Measurements from ENCODE around the gene OR10G2.

Gene OR10G2

GRCh38 chr14:21634840-21635239 lies at the start of gene OR10G2:
Gene OR10G2 (minus strand): TSS chr14:21634940. CDS start chr14:21634842, 98 bp downstream.
- H3K27me3 ChIP-seq (ENCODE audit: control insufficient read depth, insufficient read depth, low read length) = no peaks in the 10 kb centered on the region
- H3K9me3 ChIP-seq (ENCODE audit: control insufficient read depth, insufficient read depth, low read length) = no peaks in the 10 kb centered on the region
- H3K4me3 ChIP-seq (ENCODE audit: low read depth, low read length) = no peak within 1 kb of the TSS
- H3K4me1 ChIP-seq (ENCODE audit: control insufficient read depth, insufficient read depth, low read length) = no peaks in the 10 kb centered on the region
- no peak within 1 kb of the TSS for H3K9ac ChIP-seq (ENCODE audit: low read depth, low read length)
- H3K36me3 ChIP-seq (ENCODE audit: control insufficient read depth, insufficient read depth, low read length) = no peaks in the 10 kb centered on the region

DNA sequence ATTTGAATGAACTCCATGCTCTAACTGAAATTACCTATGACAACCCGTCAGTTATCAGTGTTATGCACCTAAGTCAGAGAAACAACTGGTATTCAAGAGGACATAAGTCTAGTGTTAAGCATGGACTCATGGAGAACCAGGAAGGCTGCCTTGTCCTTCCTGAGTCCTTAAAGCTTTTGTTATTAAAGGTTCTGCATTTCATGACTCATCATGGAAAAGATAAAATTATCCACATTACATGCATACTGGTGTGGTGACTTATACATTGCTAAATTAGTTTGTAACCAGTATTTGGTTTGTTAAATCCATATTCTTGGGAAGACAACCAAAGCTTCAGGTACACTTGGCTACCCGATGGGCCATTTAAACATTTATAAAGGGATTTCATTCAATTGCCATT lies 45.3 kb upstream of the OR10G2 start:
- no peaks in the 10 kb centered on the region for H3K9me3 ChIP-seq (ENCODE audit: control insufficient read depth, insufficient read depth, low read length)
- no peak overlapping the region for H3K4me3 ChIP-seq (ENCODE audit: low read depth, low read length)
- no peaks in the 10 kb centered on the region for H3K4me1 ChIP-seq (ENCODE audit: control insufficient read depth, insufficient read depth, low read length)
- H3K36me3 ChIP-seq (ENCODE audit: control insufficient read depth, insufficient read depth, low read length) = no peaks in the 10 kb centered on the region
- H3K9ac ChIP-seq (ENCODE audit: low read depth, low read length) = no peak overlapping the region
- no peaks in the 10 kb centered on the region for H3K27me3 ChIP-seq (ENCODE audit: control insufficient read depth, insufficient read depth, low read length)

DNA sequence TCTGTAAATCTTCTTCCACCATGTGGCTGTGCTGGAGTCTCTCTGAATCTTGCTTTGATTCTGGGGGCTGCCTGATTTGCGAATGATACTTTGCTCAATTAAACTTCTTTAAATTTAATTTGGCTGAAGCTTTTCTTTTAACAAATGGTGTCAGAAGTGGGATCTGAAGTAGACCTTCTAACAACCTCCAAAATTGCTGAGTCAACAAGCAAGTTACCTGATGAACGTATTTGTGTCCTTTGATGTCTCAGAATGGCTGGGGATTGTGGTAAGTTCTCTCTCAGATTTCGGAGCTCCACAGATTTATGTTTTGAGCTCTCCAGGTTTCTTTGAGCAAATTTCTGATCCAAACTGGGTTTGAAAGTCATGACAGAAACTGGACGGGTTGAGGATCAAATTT lies 40.8 kb upstream of the OR10G2 start:
- no peaks in the 10 kb centered on the region for H3K9me3 ChIP-seq (ENCODE audit: control insufficient read depth, insufficient read depth, low read length)
- H3K4me3 ChIP-seq (ENCODE audit: low read depth, low read length) = no peak overlapping the region
- H3K4me1 ChIP-seq (ENCODE audit: control insufficient read depth, insufficient read depth, low read length) = no peaks in the 10 kb centered on the region
- no peak overlapping the region for H3K9ac ChIP-seq (ENCODE audit: low read depth, low read length)
- no peaks in the 10 kb centered on the region for H3K36me3 ChIP-seq (ENCODE audit: control insufficient read depth, insufficient read depth, low read length)
- H3K27me3 ChIP-seq (ENCODE audit: control insufficient read depth, insufficient read depth, low read length) = no peaks in the 10 kb centered on the region

- Histone ChIP-seq H3K4me1 (ENCODE audit: control insufficient read depth, insufficient read depth, low read length) (no peaks in the 10 kb centered on the region), H3K4me3 (ENCODE audit: low read depth, low read length) (no peak within 1 kb of the TSS)
Observed at GRCh38 chr14:21673718-21674117, 39.0 kb upstream of the OR10G2 start, which contains the start of gene OR4E1. Gene OR4E1 (minus strand): TSS chr14:21673818. CDS start chr14:21670935, 2,883 bp downstream.

DNA sequence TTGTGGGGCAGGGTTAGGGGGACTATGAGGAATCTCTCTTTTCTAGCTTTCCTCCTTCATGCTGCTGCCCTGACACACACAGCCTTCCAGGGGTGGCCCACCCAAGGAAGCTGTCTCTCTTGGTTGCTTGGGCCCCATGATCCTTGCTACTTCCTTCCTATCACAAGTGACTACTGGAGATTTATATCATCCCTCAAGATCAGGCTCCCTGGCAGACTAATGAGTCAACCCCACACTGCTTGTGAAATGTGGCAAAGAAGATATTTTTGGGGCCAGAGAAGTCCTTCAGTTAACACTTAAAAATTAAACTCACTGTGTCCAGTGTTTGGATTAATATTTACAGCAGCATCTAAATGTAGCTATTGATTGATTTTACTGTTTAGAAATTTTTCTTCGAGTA lies 37.4 kb upstream of the OR10G2 start:
- Histone ChIP-seq H3K9me3 (ENCODE audit: control insufficient read depth, insufficient read depth, low read length) (no peaks in the 10 kb centered on the region), H3K4me1 (ENCODE audit: control insufficient read depth, insufficient read depth, low read length) (no peaks in the 10 kb centered on the region), H3K4me3 (ENCODE audit: low read depth, low read length) (no peak overlapping the region), H3K9ac (ENCODE audit: low read depth, low read length) (no peak overlapping the region), H3K27me3 (ENCODE audit: control insufficient read depth, insufficient read depth, low read length) (no peaks in the 10 kb centered on the region), H3K36me3 (ENCODE audit: control insufficient read depth, insufficient read depth, low read length) (no peaks in the 10 kb centered on the region)

More at GRCh38 chr14:21673718-21674117, 39.0 kb upstream of the OR10G2 start, which contains the start of gene OR4E1:
- H3K9ac ChIP-seq (ENCODE audit: low read depth, low read length) = no peak within 1 kb of the TSS
- no peaks in the 10 kb centered on the region for H3K27me3 ChIP-seq (ENCODE audit: control insufficient read depth, insufficient read depth, low read length)
- no peaks in the 10 kb centered on the region for H3K36me3 ChIP-seq (ENCODE audit: control insufficient read depth, insufficient read depth, low read length)
- H3K9me3 ChIP-seq (ENCODE audit: control insufficient read depth, insufficient read depth, low read length) = no peaks in the 10 kb centered on the region

DNA sequence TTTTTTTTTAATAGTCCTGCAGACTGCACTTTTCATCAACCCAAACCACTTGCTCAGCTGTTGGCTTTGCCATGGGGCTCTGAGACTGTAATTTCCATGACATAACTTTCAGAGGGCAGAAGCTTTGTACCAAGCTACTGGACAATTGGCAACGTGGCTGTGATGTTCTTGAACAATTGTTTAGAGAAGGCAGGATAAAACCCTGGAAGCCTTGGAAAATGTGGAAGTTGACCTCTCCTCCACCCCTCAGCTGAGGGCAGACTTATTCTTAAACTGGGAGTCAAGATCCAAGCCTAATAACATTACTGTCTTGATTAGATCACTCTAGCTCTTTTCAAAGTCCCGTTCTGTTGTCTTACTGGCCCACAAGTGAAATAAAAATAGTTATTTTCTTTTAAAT lies 36.6 kb upstream of the OR10G2 start:
- Histone ChIP-seq H3K36me3 (ENCODE audit: control insufficient read depth, insufficient read depth, low read length) (no peaks in the 10 kb centered on the region), H3K9me3 (ENCODE audit: control insufficient read depth, insufficient read depth, low read length) (no peaks in the 10 kb centered on the region), H3K9ac (ENCODE audit: low read depth, low read length) (no peak overlapping the region), H3K27me3 (ENCODE audit: control insufficient read depth, insufficient read depth, low read length) (no peaks in the 10 kb centered on the region), H3K4me3 (ENCODE audit: low read depth, low read length) (no peak overlapping the region), H3K4me1 (ENCODE audit: control insufficient read depth, insufficient read depth, low read length) (no peaks in the 10 kb centered on the region)

GRCh38 chr14:21669284-21669683 lies 34.5 kb upstream of the OR10G2 start:
- Histone ChIP-seq H3K36me3 (ENCODE audit: control insufficient read depth, insufficient read depth, low read length) (no peaks in the 10 kb centered on the region), H3K27me3 (ENCODE audit: control insufficient read depth, insufficient read depth, low read length) (no peaks in the 10 kb centered on the region), H3K4me1 (ENCODE audit: control insufficient read depth, insufficient read depth, low read length) (no peaks in the 10 kb centered on the region)

GRCh38 chr14:21668377-21668776 lies 33.6 kb upstream of the OR10G2 start:
- Histone ChIP-seq H3K27me3 (ENCODE audit: control insufficient read depth, insufficient read depth, low read length) (no peaks in the 10 kb centered on the region), H3K4me3 (ENCODE audit: low read depth, low read length) (no peak overlapping the region), H3K9me3 (ENCODE audit: control insufficient read depth, insufficient read depth, low read length) (no peaks in the 10 kb centered on the region)

More at GRCh38 chr14:21669284-21669683, 34.5 kb upstream of the OR10G2 start:
- no peak overlapping the region for H3K4me3 ChIP-seq (ENCODE audit: low read depth, low read length)
- H3K9me3 ChIP-seq (ENCODE audit: control insufficient read depth, insufficient read depth, low read length) = no peaks in the 10 kb centered on the region
- H3K9ac ChIP-seq (ENCODE audit: low read depth, low read length) = no peak overlapping the region

GRCh38 chr14:21656980-21657379 lies 22.2 kb upstream of the OR10G2 start:
- H3K27me3 ChIP-seq (ENCODE audit: control insufficient read depth, insufficient read depth, low read length) = no peaks in the 10 kb centered on the region
- H3K9ac ChIP-seq (ENCODE audit: low read depth, low read length) = no peak overlapping the region
- no peaks in the 10 kb centered on the region for H3K36me3 ChIP-seq (ENCODE audit: control insufficient read depth, insufficient read depth, low read length)
- H3K4me1 ChIP-seq (ENCODE audit: control insufficient read depth, insufficient read depth, low read length) = peaks cover 4% of the 10 kb centered on the region
- no peaks in the 10 kb centered on the region for H3K9me3 ChIP-seq (ENCODE audit: control insufficient read depth, insufficient read depth, low read length)
- H3K4me3 ChIP-seq (ENCODE audit: low read depth, low read length) = no peak overlapping the region

More at GRCh38 chr14:21668377-21668776, 33.6 kb upstream of the OR10G2 start:
- Histone ChIP-seq H3K9ac (ENCODE audit: low read depth, low read length) (no peak overlapping the region), H3K36me3 (ENCODE audit: control insufficient read depth, insufficient read depth, low read length) (no peaks in the 10 kb centered on the region), H3K4me1 (ENCODE audit: control insufficient read depth, insufficient read depth, low read length) (no peaks in the 10 kb centered on the region)

GRCh38 chr14:21654215-21654614 lies 19.5 kb upstream of the OR10G2 start:
- H3K4me3 ChIP-seq (ENCODE audit: low read depth, low read length) = no peak overlapping the region
- no peak overlapping the region for H3K9ac ChIP-seq (ENCODE audit: low read depth, low read length)
- H3K27me3 ChIP-seq (ENCODE audit: control insufficient read depth, insufficient read depth, low read length) = no peaks in the 10 kb centered on the region

GRCh38 chr14:21653331-21653885 lies 18.7 kb upstream of the OR10G2 start, which contains the start of gene OR4E2:
Gene OR4E2 (plus strand): TSS chr14:21653835. CDS start chr14:21665083, 11,248 bp downstream.
- H3K36me3 ChIP-seq (ENCODE audit: control insufficient read depth, insufficient read depth, low read length) = no peaks in the 10 kb centered on the region

More at GRCh38 chr14:21654215-21654614, 19.5 kb upstream of the OR10G2 start:
- H3K36me3 ChIP-seq (ENCODE audit: control insufficient read depth, insufficient read depth, low read length) = no peaks in the 10 kb centered on the region
- no peaks in the 10 kb centered on the region for H3K9me3 ChIP-seq (ENCODE audit: control insufficient read depth, insufficient read depth, low read length)
- peaks cover 4% of the 10 kb centered on the region for H3K4me1 ChIP-seq (ENCODE audit: control insufficient read depth, insufficient read depth, low read length)

GRCh38 chr14:21652209-21652808 lies 17.6 kb upstream of the OR10G2 start:
- H3K9me3 ChIP-seq (ENCODE audit: control insufficient read depth, insufficient read depth, low read length) = no peaks in the 10 kb centered on the region
- H3K27me3 ChIP-seq (ENCODE audit: control insufficient read depth, insufficient read depth, low read length) = no peaks in the 10 kb centered on the region
- H3K9ac ChIP-seq (ENCODE audit: low read depth, low read length) = no peak overlapping the region
- H3K36me3 ChIP-seq (ENCODE audit: control insufficient read depth, insufficient read depth, low read length) = no peaks in the 10 kb centered on the region
- H3K4me3 ChIP-seq (ENCODE audit: low read depth, low read length) = no peak overlapping the region
- peaks cover 4% of the 10 kb centered on the region for H3K4me1 ChIP-seq (ENCODE audit: control insufficient read depth, insufficient read depth, low read length)

More at GRCh38 chr14:21653331-21653885, 18.7 kb upstream of the OR10G2 start, which contains the start of gene OR4E2:
- Histone ChIP-seq H3K4me3 (ENCODE audit: low read depth, low read length) (no peak within 1 kb of the TSS), H3K9me3 (ENCODE audit: control insufficient read depth, insufficient read depth, low read length) (no peaks in the 10 kb centered on the region), H3K4me1 (ENCODE audit: control insufficient read depth, insufficient read depth, low read length) (peaks cover 4% of the 10 kb centered on the region), H3K27me3 (ENCODE audit: control insufficient read depth, insufficient read depth, low read length) (no peaks in the 10 kb centered on the region), H3K9ac (ENCODE audit: low read depth, low read length) (no peak within 1 kb of the TSS)

Data from iPS-15b (cell line).